ENCODE measurements around the gene MTG2. TPM values are rescaled to one million over a fixed set of nuclear protein-coding genes. Genes with fewer than 3 reads are reported as not detected.

Gene MTG2
- total and polyA plus RNA-seq, 10 of the 15 experiments (the other 5 are each of a cell fraction or from before 2014, with no cell fraction given): 6.2 to 52.4 (median 34.3) TPM

DNA sequence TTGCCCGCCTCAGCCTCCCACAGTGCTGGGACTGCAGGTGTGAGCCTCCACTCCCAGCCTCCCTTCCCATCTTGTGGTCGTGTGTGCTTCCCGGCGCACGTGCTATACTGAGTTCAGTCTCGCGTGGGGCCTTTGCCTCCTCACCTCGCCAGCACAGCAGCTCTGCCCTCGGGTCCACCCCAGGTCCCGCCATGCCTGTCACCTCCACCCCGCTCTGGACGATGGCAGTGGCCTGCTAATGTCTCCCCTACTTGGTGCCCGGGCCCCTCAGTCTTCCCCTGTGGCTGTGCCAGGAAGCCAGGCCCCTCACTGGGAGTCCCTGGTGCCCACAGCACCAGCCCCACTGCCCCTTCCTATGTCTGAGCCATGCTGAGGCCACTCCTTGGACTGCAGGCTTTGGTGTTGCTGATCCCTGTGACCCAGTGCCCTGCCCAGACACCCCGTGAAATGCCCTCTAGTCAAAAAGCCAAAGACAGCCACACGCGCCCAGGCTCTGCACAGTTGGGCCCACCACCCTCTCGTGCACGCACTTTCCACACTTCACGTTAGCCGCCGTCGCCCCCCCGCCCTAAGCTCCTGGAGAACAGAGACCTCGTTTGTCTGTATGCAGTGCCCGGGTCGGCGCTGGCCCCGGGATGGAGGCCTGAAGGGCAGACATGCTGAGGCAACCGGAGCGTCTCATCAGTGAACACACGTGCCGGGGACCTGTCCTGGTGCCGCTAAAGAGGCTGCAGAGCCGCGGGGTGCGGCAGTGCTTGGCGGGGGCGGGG lies 23.0 kb downstream of the MTG2 start:
- no peaks in the 10 kb centered on the region for H4K20me1 ChIP-seq (ENCODE audit: control insufficient read depth, insufficient read depth)
- no peaks in the 10 kb centered on the region for H3K9me3 ChIP-seq (replicated peaks; ENCODE audit: control insufficient read depth, insufficient read depth, low read length)
- FAIRE-seq (no peak), DNase-seq (ENCODE audit: low read depth, low spot score) (no peak), ATAC-seq (no peak)
- SMC1A ChIA-PET (ENCODE audit: uncharacterized antibody, unreplicated experiment): no interaction called here
- H3K9ac ChIP-seq (ENCODE audit: control insufficient read depth, insufficient read depth, low read length): no peak overlapping the region
- RAD21 ChIA-PET (ENCODE audit: unreplicated experiment): no interaction called here
- WGBS (ENCODE audit: insufficient coverage, insufficient replicate concordance, low lambda C conversion rate, missing lambda C conversion rate): 94% methylated on average over 38 of the region's 38 CpGs
- POLR2A ChIA-PET: no interaction called here
- CTCF ChIA-PET: no interaction called here
- intact Hi-C loops (cut with micrococcal nuclease; ENCODE audit: unreplicated experiment): no loop called here
- no peak overlapping the region for H3K4me2 ChIP-seq (ENCODE audit: control insufficient read depth, insufficient read depth)
- in situ Hi-C loops (cut with MboI): no loop called here
- TF ChIP-seq MTA3 (IDR thresholded peaks at IDR 0.05; ENCODE audit: borderline replicate concordance, low read length): no peak
- no peak for TF ChIP-seq ATF7 (IDR thresholded peaks at IDR 0.05; ENCODE audit: low read depth)
- TF ChIP-seq EZH2 (IDR thresholded peaks at IDR 0.05; ENCODE audit: borderline replicate concordance, control insufficient read depth, low read depth, low read length): no peak
- peaks cover 14% of the 10 kb centered on the region for H3K4me1 ChIP-seq (ENCODE audit: control insufficient read depth, insufficient read depth, low read length)
- H3K79me2 ChIP-seq (ENCODE audit: control insufficient read depth, insufficient read depth, low read length): no peaks in the 10 kb centered on the region
- H3K27me3 ChIP-seq (replicated peaks in 1 of 2; ENCODE audit: control insufficient read depth in 2 of 2, insufficient read depth in 2 of 2, low read length in 1 of 2): no peaks in the 10 kb centered on the region
- peaks cover under 1 to 8% of the 10 kb centered on the region in 2 experiments; a peak in 3 of 4 replicates for H3K36me3 ChIP-seq (ENCODE audit: control insufficient read depth in 2 of 2, insufficient read depth in 2 of 2, low read length in 1 of 2)
- no peak overlapping the region for H3K27ac ChIP-seq (ENCODE audit: control insufficient read depth, insufficient read depth)
- no peak overlapping the region for H3K4me3 ChIP-seq
- BruUV-seq (replicated peaks): no TSS peak
- H2AFZ ChIP-seq (ENCODE audit: control insufficient read depth, low read depth, low read length): no peak overlapping the region

DNA sequence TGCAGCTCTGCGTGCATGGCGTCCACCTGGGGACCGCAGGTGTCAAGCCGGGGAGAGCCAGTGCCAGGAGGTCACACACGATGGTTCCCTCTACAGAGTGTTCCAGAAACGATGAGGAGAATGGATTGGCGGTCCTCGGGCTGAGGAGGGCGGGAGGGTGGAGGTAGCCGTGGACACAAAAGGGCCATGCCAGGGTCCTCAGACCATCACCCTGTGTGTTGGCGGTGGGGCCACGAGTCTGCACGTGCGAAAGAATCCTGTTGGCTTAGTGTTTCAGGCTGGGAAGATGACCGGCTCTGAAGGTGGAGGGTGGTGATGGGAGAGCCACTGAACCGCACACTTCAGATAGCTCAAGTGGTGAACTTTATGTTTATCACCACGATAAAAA lies 23.6 kb downstream of the MTG2 start:
- ChIA-PET SMC1A (ENCODE audit: uncharacterized antibody, unreplicated experiment) (no interaction called here), POLR2A (no interaction called here), CTCF (no interaction called here), RAD21 (ENCODE audit: unreplicated experiment) (no interaction called here)
- ATAC-seq: no peak
- Histone ChIP-seq H3K36me3 (ENCODE audit: control insufficient read depth in 2 of 2, insufficient read depth in 2 of 2, low read length in 1 of 2) (peaks cover 0 to 3% of the 10 kb centered on the region in 2 experiments; a peak in 2 of 4 replicates), H3K4me2 (ENCODE audit: control insufficient read depth, insufficient read depth) (no peak overlapping the region), H4K20me1 (ENCODE audit: control insufficient read depth, insufficient read depth) (no peaks in the 10 kb centered on the region), H2AFZ (ENCODE audit: control insufficient read depth, low read depth, low read length) (no peak overlapping the region), H3K27ac (ENCODE audit: control insufficient read depth, insufficient read depth) (no peak overlapping the region), H3K9ac (ENCODE audit: control insufficient read depth, insufficient read depth, low read length) (no peak overlapping the region), H3K79me2 (ENCODE audit: control insufficient read depth, insufficient read depth, low read length) (no peaks in the 10 kb centered on the region), H3K4me3 (no peak overlapping the region), H3K9me3 (replicated peaks; ENCODE audit: control insufficient read depth, insufficient read depth, low read length) (no peaks in the 10 kb centered on the region), H3K27me3 (replicated peaks in 1 of 2; ENCODE audit: control insufficient read depth in 2 of 2, insufficient read depth in 2 of 2, low read length in 1 of 2) (no peaks in the 10 kb centered on the region), H3K4me1 (ENCODE audit: control insufficient read depth, insufficient read depth, low read length) (peaks cover 8% of the 10 kb centered on the region)
- intact Hi-C loops (cut with micrococcal nuclease; ENCODE audit: unreplicated experiment): no loop called here
- BruUV-seq (replicated peaks): no TSS peak
- no peak for FAIRE-seq
- DNase-seq (ENCODE audit: low read depth, low spot score): no peak
- WGBS (ENCODE audit: insufficient coverage, insufficient replicate concordance, low lambda C conversion rate, missing lambda C conversion rate): 86% methylated on average over 17 of the region's 17 CpGs
- in situ Hi-C loops (cut with MboI): no loop called here
- no peak for TF ChIP-seq ZNF622 (IDR thresholded peaks at IDR 0.05)
- TF ChIP-seq, protein P1, sequence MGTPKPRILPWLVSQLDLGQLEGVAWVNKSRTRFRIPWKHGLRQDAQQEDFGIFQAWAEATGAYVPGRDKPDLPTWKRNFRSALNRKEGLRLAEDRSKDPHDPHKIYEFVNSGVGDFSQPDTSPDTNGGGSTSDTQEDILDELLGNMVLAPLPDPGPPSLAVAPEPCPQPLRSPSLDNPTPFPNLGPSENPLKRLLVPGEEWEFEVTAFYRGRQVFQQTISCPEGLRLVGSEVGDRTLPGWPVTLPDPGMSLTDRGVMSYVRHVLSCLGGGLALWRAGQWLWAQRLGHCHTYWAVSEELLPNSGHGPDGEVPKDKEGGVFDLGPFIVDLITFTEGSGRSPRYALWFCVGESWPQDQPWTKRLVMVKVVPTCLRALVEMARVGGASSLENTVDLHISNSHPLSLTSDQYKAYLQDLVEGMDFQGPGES (IDR thresholded peaks at IDR 0.05): no peak
- no peak for TF ChIP-seq MTA2 (IDR thresholded peaks at IDR 0.05; ENCODE audit: low read depth)
- TF ChIP-seq HCFC1 (IDR thresholded peaks at IDR 0.05; ENCODE audit: low read length): no peak

All from GM12878 (cell line).